ENCODE results near the gene XPNPEP1.

XPNPEP1 gene

DNA sequence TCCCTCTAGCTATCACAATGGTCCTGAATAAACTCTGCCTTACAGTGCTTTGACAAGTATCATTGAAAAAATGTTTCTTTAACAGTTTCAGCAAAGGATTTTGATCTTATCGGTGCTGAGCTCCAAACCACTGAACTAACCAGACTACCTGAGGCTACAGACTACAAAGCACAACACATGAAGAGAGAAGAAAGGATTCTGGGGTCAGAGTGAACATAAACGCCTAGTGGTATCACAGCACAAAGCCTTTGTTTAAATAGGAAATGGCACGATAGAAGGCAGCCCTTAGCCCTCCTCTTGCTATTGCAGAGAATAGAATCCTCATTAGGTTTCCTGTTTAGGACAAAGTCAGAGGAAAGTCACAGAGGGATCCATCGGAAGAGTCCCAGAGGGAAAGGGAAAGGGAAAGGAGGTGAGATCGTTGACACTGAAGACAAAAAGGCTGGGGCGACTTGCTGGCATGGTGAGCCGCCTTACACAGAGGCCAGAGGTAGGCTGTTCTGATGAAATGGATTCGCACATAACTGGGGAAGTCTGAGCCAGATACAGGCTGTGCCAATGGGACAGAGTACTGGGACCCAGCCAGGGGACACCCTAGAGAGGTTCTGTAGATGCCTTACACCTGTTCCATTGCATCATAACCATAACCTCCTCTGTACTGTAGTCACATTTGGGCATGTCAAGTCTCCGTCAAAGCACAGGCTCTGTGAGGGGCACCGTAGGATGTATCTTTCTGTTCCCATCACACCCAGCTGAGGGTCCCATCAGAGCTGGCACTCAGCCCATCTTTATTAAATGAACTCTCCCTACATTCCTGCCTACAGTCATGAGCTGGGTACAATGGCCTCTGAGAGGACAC, 71.5 kb downstream of the XPNPEP1 start:
- ATAC-seq = peak; percentile 8; the same call in 1 of the 3 replicates
- TF ChIP-seq ZNF8 (CRISPR knock-in tag; IDR thresholded peaks at IDR 0.05) (no peak), PATZ1 (CRISPR knock-in tag; IDR thresholded peaks at IDR 0.05; ENCODE audit: borderline replicate concordance) (no peak), ESRRG (CRISPR knock-in tag; IDR thresholded peaks at IDR 0.05) (no peak), ZFP3 (CRISPR knock-in tag; IDR thresholded peaks at IDR 0.05) (no peak), TSHZ2 (CRISPR knock-in tag; IDR thresholded peaks at IDR 0.05) (no peak), ZC3H10 (CRISPR knock-in tag; IDR thresholded peaks at IDR 0.05) (no peak)
- TF ChIP-seq, protein P1, sequence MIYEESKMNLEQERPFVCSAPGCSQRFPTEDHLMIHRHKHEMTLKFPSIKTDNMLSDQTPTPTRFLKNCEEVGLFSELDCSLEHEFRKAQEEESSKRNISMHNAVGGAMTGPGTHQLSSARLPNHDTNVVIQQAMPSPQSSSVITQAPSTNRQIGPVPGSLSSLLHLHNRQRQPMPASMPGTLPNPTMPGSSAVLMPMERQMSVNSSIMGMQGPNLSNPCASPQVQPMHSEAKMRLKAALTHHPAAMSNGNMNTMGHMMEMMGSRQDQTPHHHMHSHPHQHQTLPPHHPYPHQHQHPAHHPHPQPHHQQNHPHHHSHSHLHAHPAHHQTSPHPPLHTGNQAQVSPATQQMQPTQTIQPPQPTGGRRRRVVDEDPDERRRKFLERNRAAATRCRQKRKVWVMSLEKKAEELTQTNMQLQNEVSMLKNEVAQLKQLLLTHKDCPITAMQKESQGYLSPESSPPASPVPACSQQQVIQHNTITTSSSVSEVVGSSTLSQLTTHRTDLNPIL (CRISPR knock-in tag; IDR thresholded peaks at IDR 0.05; ENCODE audit: low read depth) = no peak

GRCh38 chr10:109846832-109847231, 76.5 kb downstream of the XPNPEP1 start:
- TF ChIP-seq GLIS3 (CRISPR knock-in tag; IDR thresholded peaks at IDR 0.05) (no peak), TCF4 (CRISPR knock-in tag; IDR thresholded peaks at IDR 0.05; ENCODE audit: borderline replicate concordance) (peak; percentile 36; the same call in 1 of the 2 replicates), TOX (CRISPR knock-in tag; IDR thresholded peaks at IDR 0.05; ENCODE audit: borderline replicate concordance) (no peak), PATZ1 (CRISPR knock-in tag; IDR thresholded peaks at IDR 0.05; ENCODE audit: borderline replicate concordance) (no peak)
- TF ChIP-seq, protein P2, sequence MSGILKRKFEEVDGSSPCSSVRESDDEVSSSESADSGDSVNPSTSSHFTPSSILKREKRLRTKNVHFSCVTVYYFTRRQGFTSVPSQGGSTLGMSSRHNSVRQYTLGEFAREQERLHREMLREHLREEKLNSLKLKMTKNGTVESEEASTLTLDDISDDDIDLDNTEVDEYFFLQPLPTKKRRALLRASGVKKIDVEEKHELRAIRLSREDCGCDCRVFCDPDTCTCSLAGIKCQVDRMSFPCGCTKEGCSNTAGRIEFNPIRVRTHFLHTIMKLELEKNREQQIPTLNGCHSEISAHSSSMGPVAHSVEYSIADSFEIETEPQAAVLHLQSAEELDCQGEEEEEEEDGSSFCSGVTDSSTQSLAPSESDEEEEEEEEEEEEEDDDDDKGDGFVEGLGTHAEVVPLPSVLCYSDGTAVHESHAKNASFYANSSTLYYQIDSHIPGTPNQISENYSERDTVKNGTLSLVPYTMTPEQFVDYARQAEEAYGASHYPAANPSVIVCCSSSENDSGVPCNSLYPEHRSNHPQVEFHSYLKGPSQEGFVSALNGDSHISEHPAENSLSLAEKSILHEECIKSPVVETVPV (CRISPR knock-in tag; IDR thresholded peaks at IDR 0.05) = no peak
- no peak for ATAC-seq

DNA sequence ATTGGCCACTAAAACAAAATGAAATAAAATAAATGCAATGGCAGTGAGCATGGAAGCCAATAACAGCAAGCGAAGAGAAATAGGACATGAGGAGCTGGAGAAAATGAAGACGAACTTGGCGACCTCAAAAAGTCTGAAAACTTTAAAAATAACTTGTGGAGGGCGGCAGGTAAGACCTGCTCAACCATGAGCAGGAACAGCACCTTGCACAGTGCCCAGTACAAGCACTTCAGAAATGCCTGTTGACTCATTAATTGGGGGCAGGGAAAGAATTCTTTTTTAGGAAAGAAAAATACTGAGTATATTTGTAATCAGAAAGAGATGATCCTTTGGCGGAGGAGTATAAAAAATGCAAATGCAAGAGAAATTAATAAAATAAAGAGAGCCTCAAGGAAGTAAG, 78.0 kb downstream of the XPNPEP1 start:
- ATAC-seq = no peak
- no peak for TF ChIP-seq ARNTL (CRISPR knock-in tag; IDR thresholded peaks at IDR 0.05; ENCODE audit: borderline replicate concordance, low read depth)

GRCh38 chr10:109838592-109839244, 84.6 kb downstream of the XPNPEP1 start:
- no peak for ATAC-seq
- TF ChIP-seq CSDC2 (CRISPR knock-in tag; IDR thresholded peaks at IDR 0.05) = no peak
- TF ChIP-seq PATZ1 (CRISPR knock-in tag; IDR thresholded peaks at IDR 0.05; ENCODE audit: borderline replicate concordance) = no peak
- TF ChIP-seq TOX (CRISPR knock-in tag; IDR thresholded peaks at IDR 0.05; ENCODE audit: borderline replicate concordance) = no peak
- TF ChIP-seq TSHZ2 (CRISPR knock-in tag; IDR thresholded peaks at IDR 0.05) = no peak
- TF ChIP-seq, protein P1 (CRISPR knock-in tag; IDR thresholded peaks at IDR 0.05; ENCODE audit: low read depth) = no peak
- TF ChIP-seq PPARA (CRISPR knock-in tag; IDR thresholded peaks at IDR 0.05; ENCODE audit: borderline replicate concordance) = no peak
- no peak for TF ChIP-seq TCF4 (CRISPR knock-in tag; IDR thresholded peaks at IDR 0.05; ENCODE audit: borderline replicate concordance)
- no peak for TF ChIP-seq RARB (CRISPR knock-in tag; IDR thresholded peaks at IDR 0.05)
- TF ChIP-seq ZFP30 (CRISPR knock-in tag; IDR thresholded peaks at IDR 0.05) = no peak

All from SK-N-SH treated with all-trans-retinoic acid at 6 μM for 48 hours (cell line).